GM19035 (cell line): ENCODE results near the gene THUMPD3.

ENCODE experiments used
- ATAC-seq: cut with Tn5 transposase; IDR thresholded peaks from one replicate; pipeline ENCODE4 v1.9.1; 2021; ENCODE audit not compliant: unreplicated experiment

The THUMPD3 gene

GRCh38 chr3:9396632-9397331 lies 33.9 kb downstream of the THUMPD3 start:
- ATAC-seq = peak; percentile 71

GRCh38 chr3:9397332-9397905 lies 34.6 kb downstream of the THUMPD3 start, which contains the start of gene SETD5:
SETD5 (plus strand) TSS chr3:9397615; CDS start chr3:9428939, 31,324 bp downstream.
- ATAC-seq = peak; percentile 54

GRCh38 chr3:9397906-9398699 lies 35.2 kb downstream of the THUMPD3 start:
- ATAC-seq = no peak

DNA sequence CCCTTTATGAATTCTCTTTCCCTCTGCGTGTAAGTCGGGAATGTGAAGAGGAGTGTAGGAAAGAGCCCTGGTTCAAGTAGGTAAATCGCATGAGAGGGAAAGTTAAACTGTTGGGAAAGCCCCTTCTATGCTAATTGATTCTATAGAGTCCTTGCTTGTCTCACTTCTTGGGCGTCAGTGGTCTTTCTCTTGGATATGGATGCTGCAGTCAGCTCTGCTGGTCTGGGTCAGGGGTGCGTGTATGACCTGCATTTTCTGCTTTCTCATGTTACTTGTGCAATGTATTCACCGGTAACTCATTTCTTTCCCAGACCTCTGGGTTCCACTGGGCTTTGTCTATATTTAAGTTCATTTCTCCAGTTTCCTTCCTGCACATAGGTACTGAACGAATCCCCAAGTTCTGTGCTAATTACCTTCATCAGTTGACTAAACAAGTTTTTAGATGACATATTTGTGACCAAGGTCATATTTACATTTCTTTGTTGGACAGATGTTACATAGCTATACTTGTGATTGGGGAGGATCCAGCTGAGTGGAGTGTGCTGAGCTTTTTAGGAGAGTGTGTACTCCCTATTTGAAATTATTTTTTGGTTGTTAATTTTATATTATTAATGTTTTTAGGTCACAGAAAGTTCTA lies 36.0 kb downstream of the THUMPD3 start:
- no peak for ATAC-seq

DNA sequence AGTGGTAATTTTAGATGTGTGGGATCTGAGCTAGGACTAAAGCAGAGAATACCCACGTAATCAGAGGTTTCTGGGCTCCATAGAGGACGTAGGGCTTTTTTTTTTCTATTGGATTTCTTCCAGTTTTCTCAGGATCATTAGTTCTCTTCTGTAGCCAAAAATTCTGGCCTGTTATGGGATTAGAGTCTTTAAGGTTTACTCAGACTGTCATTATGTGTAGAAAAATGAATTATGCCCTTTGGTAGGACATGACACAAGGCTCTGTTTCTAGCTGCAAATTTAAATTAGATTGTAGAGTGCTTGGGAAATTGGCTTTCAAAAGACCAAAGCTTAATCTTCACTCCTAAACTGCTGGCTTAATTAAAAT lies 36.5 kb downstream of the THUMPD3 start:
- ATAC-seq = no peak

- no peak for ATAC-seq
These were observed 36.9 kb downstream of the THUMPD3 start for GRCh38 chr3:9399746-9400145.

- no peak for ATAC-seq
These were observed 37.8 kb downstream of the THUMPD3 start for GRCh38 chr3:9400616-9401015.

DNA sequence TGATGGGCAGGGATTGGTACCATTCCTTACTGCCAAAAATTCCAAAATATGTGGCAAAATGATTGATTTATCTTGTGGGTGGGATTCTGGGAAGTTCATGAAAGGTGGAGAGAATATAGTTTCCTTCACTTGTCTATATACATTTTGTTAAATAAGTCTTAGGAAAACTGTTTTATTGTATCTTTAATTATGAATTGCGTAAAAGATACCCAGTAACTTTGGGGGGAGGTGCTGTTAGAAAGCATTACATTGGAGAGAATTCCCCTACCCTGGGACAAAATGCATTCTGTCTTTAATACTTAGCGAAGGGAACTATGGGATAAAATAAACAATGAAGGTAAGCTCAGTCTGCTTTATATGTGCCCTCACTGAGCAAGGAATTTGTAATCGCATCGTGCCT lies 39.1 kb downstream of the THUMPD3 start:
- no peak for ATAC-seq

- no peak for ATAC-seq
These were observed 39.8 kb downstream of the THUMPD3 start for GRCh38 chr3:9402410-9403228.

GRCh38 chr3:9403463-9403862 lies 40.6 kb downstream of the THUMPD3 start:
- ATAC-seq = no peak

GRCh38 chr3:9404680-9405079 lies 41.8 kb downstream of the THUMPD3 start:
- no peak for ATAC-seq

DNA sequence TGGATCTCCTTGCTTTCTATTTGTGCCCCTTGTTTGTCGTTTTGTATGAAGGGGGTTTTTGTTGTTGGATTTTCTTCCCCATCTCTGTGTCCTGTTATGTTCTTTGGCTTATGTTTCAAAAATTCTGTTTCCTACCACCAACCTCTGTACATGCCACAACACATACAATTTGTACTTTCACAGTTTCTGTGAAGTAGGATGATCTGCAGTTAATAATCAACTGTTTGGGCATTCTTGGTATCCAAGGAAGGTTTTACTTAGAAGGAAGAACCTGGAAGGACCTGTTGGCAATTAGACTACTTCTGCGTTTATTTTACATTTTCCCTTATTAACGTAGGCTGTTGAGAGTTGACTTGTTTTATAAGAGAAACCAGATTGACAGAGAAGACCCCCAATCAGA lies 42.9 kb downstream of the THUMPD3 start:
- ATAC-seq = no peak

GRCh38 chr3:9406856-9407626 lies 44.2 kb downstream of the THUMPD3 start:
- no peak for ATAC-seq

- no peak for ATAC-seq
These were observed 45.2 kb downstream of the THUMPD3 start for GRCh38 chr3:9408061-9408460.

GRCh38 chr3:9408546-9408945 lies 45.7 kb downstream of the THUMPD3 start:
- ATAC-seq = no peak

DNA sequence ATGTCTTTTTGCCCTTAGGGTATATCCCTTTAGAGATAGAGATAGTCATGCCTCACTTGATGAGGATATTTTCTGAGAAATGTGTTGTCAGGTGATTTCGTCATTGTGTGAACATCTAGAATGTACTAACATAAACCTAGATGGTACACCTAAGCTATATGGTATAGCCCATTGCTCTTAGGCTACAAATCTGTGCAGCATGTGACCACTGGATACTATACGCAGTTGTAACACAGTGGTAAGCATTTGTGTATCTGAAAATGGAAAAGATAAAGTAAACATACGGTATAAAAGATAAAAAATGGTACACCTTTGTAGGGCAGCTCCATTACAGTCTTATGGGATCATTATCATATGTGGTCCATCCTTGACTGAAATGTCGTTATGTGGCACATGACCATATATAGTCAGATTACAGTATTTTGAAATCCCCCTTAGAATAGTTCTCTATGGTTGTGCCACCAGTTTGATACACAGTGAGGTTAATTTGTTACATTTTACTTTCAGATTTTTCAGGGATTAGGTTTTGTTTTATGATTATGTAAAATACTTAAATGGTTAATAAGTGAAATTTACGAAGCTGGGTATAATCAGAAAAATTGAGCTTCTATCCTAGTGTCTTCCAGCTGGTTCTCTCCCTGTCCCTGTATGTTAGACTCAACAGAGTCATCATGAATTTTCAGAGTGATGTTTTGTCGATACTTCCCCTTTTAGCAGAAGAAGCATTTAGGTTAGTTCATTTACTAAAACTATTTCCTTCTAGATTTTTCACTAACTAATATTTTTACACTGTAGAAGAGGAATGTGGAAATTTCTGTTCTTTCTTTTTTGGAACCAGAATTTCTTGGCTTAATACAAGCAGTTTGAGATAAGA lies 47.4 kb downstream of the THUMPD3 start:
- ATAC-seq = no peak

DNA sequence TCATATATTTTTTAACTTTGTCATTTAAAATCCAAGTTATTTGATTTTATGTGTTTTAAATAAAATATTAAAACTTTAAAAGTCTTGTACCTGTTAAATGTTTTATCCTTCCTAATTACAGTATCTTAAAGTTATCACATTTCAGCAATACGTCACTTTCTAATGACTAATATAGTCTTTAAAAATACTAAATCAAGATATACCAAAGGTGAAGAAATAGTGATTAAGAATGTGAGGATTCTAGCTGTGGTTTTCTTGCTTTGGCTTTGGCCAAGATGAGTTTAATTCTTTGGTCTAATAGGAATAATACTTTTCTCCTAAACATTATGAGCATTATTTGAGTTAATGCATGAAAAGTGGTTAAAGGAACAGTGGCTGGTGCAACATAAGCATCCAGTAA lies 48.4 kb downstream of the THUMPD3 start:
- ATAC-seq = no peak

GRCh38 chr3:9412293-9412692 lies 49.4 kb downstream of the THUMPD3 start:
- no peak for ATAC-seq

DNA sequence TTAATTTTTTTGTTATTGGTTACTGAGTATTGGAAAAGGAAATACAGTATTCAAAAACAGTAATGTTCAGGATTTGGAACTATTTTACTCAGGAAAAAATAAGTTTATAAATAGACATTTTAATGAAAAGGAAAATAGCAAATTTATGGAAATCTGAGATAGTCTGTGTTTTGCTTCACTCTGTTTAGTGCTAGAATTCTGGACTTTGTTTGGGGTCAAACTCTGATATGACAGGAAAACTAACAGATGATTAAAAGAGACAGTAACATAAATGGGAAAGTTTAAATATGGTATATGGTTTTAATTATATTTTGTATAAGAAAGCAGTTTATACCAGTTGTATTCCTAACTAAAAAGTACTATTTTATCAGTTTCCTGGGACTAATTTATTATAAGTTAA lies 52.0 kb downstream of the THUMPD3 start:
- ATAC-seq = no peak
